NCI-H460 (cell line): Measurements from ENCODE around the gene SGO2. TPM values are rescaled to one million over a fixed set of nuclear protein-coding genes. Genes with fewer than 3 reads are reported as not detected.
"Not testable (repeated sequence)": the region's sequence is repeated elsewhere in the genome, so short reads cannot be mapped to it uniquely, and the experiment has no call there.

Experiments
- DNase-seq: peaks from one replicate; pipeline ENCODE4 v3.0.0-alpha.2; 2016; ENCODE audit warnings: low read depth; ENCODE audit errors: extremely low read depth
- total RNA-seq: library from RNA; depleted of rRNA; stranded (reverse); fragments of >200 nt; shearing (Covaris generic); gene quantifications from 2 replicates; pipeline ENCODE4 v1.2.3, GENCODE V29; 2014; rRNA removed

The SGO2 gene
- total RNA-seq, 1 experiment from 2014 or later = 20.9 TPM

- no peak for DNase-seq
Observed at GRCh38 chr2:200618590-200619021, 92.6 kb downstream of the SGO2 start.

GRCh38 chr2:200619279-200619678 is 93.3 kb downstream of the SGO2 start:
- no peak for DNase-seq

GRCh38 chr2:200620606-200621390 is 94.8 kb downstream of the SGO2 start:
- DNase-seq = no peak

- DNase-seq = no peak
Observed at GRCh38 chr2:200622106-200622505, 96.1 kb downstream of the SGO2 start.

GRCh38 chr2:200624026-200624425 is 98.0 kb downstream of the SGO2 start:
- no peak for DNase-seq

- no peak for DNase-seq
Observed at GRCh38 chr2:200624658-200625057, 98.7 kb downstream of the SGO2 start.

- no peak for DNase-seq
Observed at GRCh38 chr2:200625282-200625681, 99.3 kb downstream of the SGO2 start.

- no peak for DNase-seq
Observed at GRCh38 chr2:200625958-200626363, 100.0 kb downstream of the SGO2 start.

- DNase-seq = no peak
Observed at GRCh38 chr2:200627110-200627770, 101.2 kb downstream of the SGO2 start.

GRCh38 chr2:200628461-200628860 is 102.5 kb downstream of the SGO2 start:
- not testable (repeated sequence) for DNase-seq

GRCh38 chr2:200631287-200631686 is 105.3 kb downstream of the SGO2 start:
- no peak for DNase-seq

Other genes with a start within 250 kb of the SGO2 start
- gene SPATS2L, start 219.5 kb upstream of the SGO2 start, total RNA-seq = 58.3 and 63.3 TPM in 2 replicates
- gene KCTD18, start 16.1 kb upstream of the SGO2 start, total RNA-seq = 22.0 and 23.0 TPM in 2 replicates
- gene AOX1, start 59.8 kb downstream of the SGO2 start, total RNA-seq = 10.7 and 15.2 TPM in 2 replicates